ENCODE results near the gene EXOC6B.

GRCh38 chr2:72573232-72573631, 252.6 kb downstream of the EXOC6B start:
- no peak for TF ChIP-seq ZNF274 (IDR thresholded peaks at IDR 0.05; ENCODE audit: low read depth, low read length)
- TF ChIP-seq SUZ12 (IDR thresholded peaks at IDR 0.05; ENCODE audit: extremely low read depth, insufficient read depth, insufficient read length): no peak

All from NT2/D1 (cell line).